Bronchial epithelial cell (primary cell): ENCODE data around the gene TFPI. TPM values are rescaled to one million over a fixed set of nuclear protein-coding genes. Genes with fewer than 3 reads are reported as not detected.

Source experiments
- DNase-seq: peaks from one replicate; pipeline ENCODE4 v3.0.0-alpha.2; 2010; ENCODE audit warnings: low read depth
- FAIRE-seq: peaks from 2 replicates; lab custom pipeline; 2011; peaks lifted over from hg19 to GRCh38; lab: Jason Lieb, UNC
- H3K27me3 ChIP-seq: 2 replicates; pipeline ENCODE4 v1.5.1; 2011; ENCODE audit warnings: low read length; ENCODE audit not compliant: control insufficient read depth, insufficient read depth
- H3K36me3 ChIP-seq: 2 replicates; pipeline ENCODE4 v1.5.1; 2011; ENCODE audit warnings: low read length; ENCODE audit not compliant: control insufficient read depth, insufficient read depth
- H3K4me3 ChIP-seq: 2 replicates; pipeline ENCODE4 v1.5.1; 2011; ENCODE audit warnings: mild to moderate bottlenecking, low read depth, low read length, control low read depth
- CTCF ChIP-seq: IDR thresholded peaks from 2 replicates; pipeline ENCODE4 v1.5.1; 2011; ENCODE audit warnings: mild to moderate bottlenecking, moderate library complexity, low read length, control low read depth, inconsistent platforms; ENCODE audit not compliant: insufficient read depth, severe bottlenecking
- total RNA-seq: library from RNA; depleted of rRNA; stranded (reverse); fragments of >200 nt; gene quantifications from 2 replicates; pipeline ENCODE4 v1.2.1, GENCODE V29; 2014

The TFPI gene
- total RNA-seq, 1 donor from 2014 or later: 2.1 TPM

GRCh38 chr2:187421519-187421918 is 132.7 kb downstream of the TFPI start:
- Histone ChIP-seq H3K4me3 (no peak overlapping the region), H3K27me3 (no peaks in the 10 kb centered on the region), H3K36me3 (no peaks in the 10 kb centered on the region)
- no peak for FAIRE-seq
- DNase-seq: no peak
- no peak for TF ChIP-seq CTCF

- Histone ChIP-seq H3K4me3 (no peak overlapping the region), H3K36me3 (no peaks in the 10 kb centered on the region), H3K27me3 (no peaks in the 10 kb centered on the region)
- DNase-seq (no peak), FAIRE-seq (no peak)
- TF ChIP-seq CTCF: no peak
Measured at GRCh38 chr2:187419808-187420207, 134.4 kb downstream of the TFPI start.

GRCh38 chr2:187415449-187415848 is 138.8 kb downstream of the TFPI start:
- H3K36me3 ChIP-seq: no peaks in the 10 kb centered on the region
- no peak for TF ChIP-seq CTCF
- no peak overlapping the region for H3K4me3 ChIP-seq
- no peak for DNase-seq
- no peaks in the 10 kb centered on the region for H3K27me3 ChIP-seq
- no peak for FAIRE-seq

Other genes with a start within 250 kb of the TFPI start
- gene CALCRL, start 106.2 kb downstream of the TFPI start, total RNA-seq: 1.3 and 2.2 TPM in 2 replicates